ENCODE results near the gene SMARCD1.

GRCh38 chr12:50066402-50066801 lies 18.7 kb upstream of the SMARCD1 start:
- TF ChIP-seq CTCF (IDR thresholded peaks at IDR 0.05; ENCODE audit: insufficient read depth, low read length, poor library complexity, severe bottlenecking) (no peak), EZH2phosphoT487 (conservative IDR thresholded peaks at IDR 0.05; ENCODE audit: low read length) (no peak)

Data from SU-DHL-6 (cell line).